Heart left ventricle (tissue), 13 donors: ENCODE data around the gene CACNB4.

ENCODE experiments used
- CTCF ChIP-seq, 12 donors: fragments of 200-600 bp; sonication (generic) in 4 of 12; IDR thresholded peaks; one replicate each; pipeline versions ENCODE4 v1.5.0 to v1.8.0; 2018 to 2022; ENCODE audit warnings: antibody characterized with exemption in 12 of 12, mild to moderate bottlenecking in 5 of 12
- POLR2A ChIP-seq, 2 donors: fragments of 450-650 bp; IDR thresholded peaks; one replicate each; pipeline ENCODE4 v1.6.1; 2017; ENCODE audit warnings: antibody characterized with exemption in 2 of 2, mild to moderate bottlenecking in 2 of 2, moderate library complexity in 2 of 2
- donor health status: ischemic (EF 13 %, LVEDD 7.1; RV severe dilation, severe dysfunction).
- donor health status: DM: no; HTN: yes; CAD: no.
- donor health status: DM: no; HTN: no; CAD: no.
- donor health status: ischemic (EF 25% LVEDD 6.9; RV normal size, moderate dysfunction).
- donor health status: ischemic (EF 25% LVEDD 5.7; RV mildly dilated, moderate dysfunction).
- donor health status: ischemic (EF 35%, LVEDD 5.7; RV mildly dilated, moderate dysfunction).
- donor health status: nonischemic (EF 11% LVEDD 7.7; RV severe dilation, severe dysfunction).
- donor health status: DM: yes; HTN: yes; CAD: no.
- donor health status: PGD.
- donor health status: ischemic (EF 29% LVEDD 5.4; RV normal size, mild dysfunction).
- donor health status: nonischemic (EF 23%, LVEDD 6.1; RV moderate dilation, normal function).

GRCh38 chr2:151793123-151793522, 305.7 kb downstream of the CACNB4 start:
- no peak for TF ChIP-seq CTCF (IDR thresholded peaks at IDR 0.05)
- no peak for TF ChIP-seq POLR2A (IDR thresholded peaks at IDR 0.05)
